ENCODE results near the gene SNX33. TPM values are rescaled to one million over a fixed set of nuclear protein-coding genes. Genes with fewer than 3 reads are reported as not detected.
A peak's percentile ranks its signal among the peaks of the same experiment; 100 is the strongest.
"Not testable (repeated sequence)": the region's sequence is repeated elsewhere in the genome, so short reads cannot be mapped to it uniquely, and the experiment has no call there.

SNX33 gene
- total and polyA plus RNA-seq, 8 donors = 21.4 to 34.7 (median 23.0) TPM

DNA sequence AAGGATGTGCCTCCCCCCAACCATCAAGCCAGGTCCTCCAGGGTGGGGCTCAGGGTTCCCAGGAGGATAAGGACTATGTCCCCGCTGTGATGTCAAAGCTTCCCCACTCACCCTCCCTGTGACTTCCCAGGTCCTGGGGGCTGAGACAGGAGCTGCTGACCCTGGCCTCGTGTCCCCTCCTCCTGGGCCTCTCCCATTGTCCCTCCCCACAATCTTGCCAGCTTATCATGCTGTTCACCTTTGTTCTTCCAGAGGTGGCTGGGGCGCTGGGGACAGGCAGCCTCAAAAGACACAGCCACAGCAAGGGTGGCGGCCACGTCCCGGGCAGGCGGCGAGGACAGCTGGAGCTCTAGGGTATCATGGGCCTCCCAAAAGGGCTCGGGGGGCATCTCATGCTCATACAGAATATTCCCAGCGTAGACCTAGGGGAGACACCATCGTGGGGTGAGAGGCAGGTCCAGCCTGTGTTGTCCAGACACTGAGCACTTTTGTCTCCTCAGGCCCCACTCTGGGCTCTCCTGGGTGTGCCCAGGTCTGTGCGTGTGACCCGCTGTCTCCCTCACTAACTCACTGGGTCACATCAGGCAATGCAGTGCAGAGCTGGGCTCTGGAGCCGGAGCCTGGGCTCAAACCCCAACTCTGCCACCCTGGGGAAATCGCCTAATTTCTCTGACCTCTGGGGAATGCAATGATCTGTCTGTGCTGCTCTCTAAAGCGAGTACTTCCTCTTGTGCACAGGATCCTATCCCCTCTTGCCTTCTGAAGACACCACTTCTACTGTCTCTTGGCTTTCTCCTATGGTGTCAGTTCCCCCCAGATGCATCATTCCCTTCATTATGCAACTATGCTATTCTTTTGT, 30.0 kb downstream of the SNX33 start:
- H3K9me3 ChIP-seq = no peaks in the 10 kb centered on the region
- no peak for DNase-seq
- ATAC-seq = no peak
- H3K36me3 ChIP-seq = no peaks in the 10 kb centered on the region
- intact Hi-C loops (cut with DNase I) = no loop called here
- TF ChIP-seq CTCF (IDR thresholded peaks at IDR 0.05) = no peak
- H3K27ac ChIP-seq = no peak overlapping the region
- H3K4me1 ChIP-seq = peaks cover 9 to 12% of the 10 kb centered on the region in 2 donors
- no peak overlapping the region for H3K4me3 ChIP-seq
- no peaks in the 10 kb centered on the region for H3K27me3 ChIP-seq

DNA sequence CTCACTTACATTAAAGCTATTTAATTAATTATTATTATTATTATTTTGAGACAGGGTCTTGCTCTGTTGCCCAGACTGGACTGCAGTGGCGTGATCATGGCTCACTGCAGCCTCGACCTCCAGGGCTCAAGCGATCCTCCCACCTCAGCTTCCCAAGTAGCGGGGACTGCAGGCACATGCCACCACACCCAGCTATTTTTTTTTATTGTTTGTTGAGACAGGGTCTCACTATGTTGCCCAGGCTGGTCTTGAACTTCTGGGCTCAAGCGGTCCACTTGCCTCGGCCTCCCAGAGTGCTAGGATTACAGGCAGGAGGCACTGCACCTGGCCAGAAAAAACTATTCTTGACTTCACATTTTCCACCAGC, 30.6 kb downstream of the SNX33 start:
- H3K4me3 ChIP-seq; DNase-seq; H3K27me3 ChIP-seq; H3K4me1 ChIP-seq; intact Hi-C loops (cut with DNase I); H3K27ac ChIP-seq; H3K36me3 ChIP-seq; H3K9me3 ChIP-seq; ATAC-seq: not testable (repeated sequence)

GRCh38 chr15:75680007-75680789, 32.5 kb downstream of the SNX33 start:
- peaks cover 0 to 7% of the 10 kb centered on the region in 2 donors for H3K4me1 ChIP-seq
- no peaks in the 10 kb centered on the region for H3K9me3 ChIP-seq
- H3K27me3 ChIP-seq = no peaks in the 10 kb centered on the region
- ATAC-seq = no peak
- no peak for TF ChIP-seq CTCF (IDR thresholded peaks at IDR 0.05)
- H3K36me3 ChIP-seq = no peaks in the 10 kb centered on the region
- H3K4me3 ChIP-seq = no peak overlapping the region
- intact Hi-C loops (cut with DNase I) = loop anchor here in 1 of 2 donors (10.0 kb wide), 1 partner anchor 125 kb away; no protein-coding TSS in a partner anchor
- no peak for DNase-seq
- H3K27ac ChIP-seq = no peak overlapping the region

DNA sequence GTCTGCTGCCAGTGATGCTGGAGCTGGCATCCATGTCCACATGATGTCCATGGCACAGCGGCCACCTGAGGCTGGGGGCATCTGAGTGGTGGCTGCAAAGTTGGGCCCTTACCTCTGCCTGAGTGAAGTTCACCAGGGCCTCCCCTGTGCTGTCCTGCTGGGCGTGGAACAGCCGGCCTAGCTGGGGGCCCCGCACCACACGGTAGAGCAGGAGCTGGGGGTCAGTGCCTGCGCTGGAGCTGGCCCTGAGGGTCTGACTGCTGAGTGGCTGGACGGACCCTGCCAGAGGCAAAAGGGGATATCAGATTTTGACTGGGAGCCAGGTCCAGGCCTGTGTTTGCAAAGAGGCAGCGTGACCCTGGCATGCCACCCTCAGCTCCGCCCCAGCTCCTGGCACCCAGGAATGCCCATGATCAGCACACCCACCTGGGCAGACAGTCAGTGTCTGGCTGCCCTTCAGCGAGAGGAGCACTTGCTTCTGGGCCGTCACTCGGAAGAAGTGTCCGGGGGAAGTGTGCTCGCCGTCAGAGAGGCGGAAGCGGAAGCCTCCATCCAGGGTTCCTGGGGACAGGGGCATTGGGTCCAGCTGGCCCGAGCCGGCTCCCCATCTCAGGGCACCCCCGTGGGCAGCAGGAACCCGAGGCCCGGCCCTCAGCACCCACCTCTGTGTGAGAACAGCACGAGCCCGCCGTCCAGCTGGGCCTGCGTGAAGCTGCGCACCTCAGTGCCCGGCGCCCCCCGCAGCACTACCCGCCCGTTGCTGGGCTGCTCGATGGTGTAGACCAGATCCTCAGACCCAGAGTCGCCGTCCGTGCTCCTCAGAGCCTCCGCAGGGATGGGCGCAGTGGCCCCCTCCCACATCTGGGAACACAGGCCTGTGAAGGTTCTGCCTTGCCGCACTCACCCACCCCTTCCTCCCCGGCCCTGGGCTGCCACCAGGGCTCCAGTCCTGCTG, 34.7 kb downstream of the SNX33 start:
- TF ChIP-seq CTCF (IDR thresholded peaks at IDR 0.05) = no peak
- no peaks in the 10 kb centered on the region for H3K27me3 ChIP-seq
- no peaks in the 10 kb centered on the region for H3K36me3 ChIP-seq
- H3K27ac ChIP-seq = no peak overlapping the region
- DNase-seq = no peak
- peaks cover 0 to 7% of the 10 kb centered on the region in 2 donors for H3K4me1 ChIP-seq
- no peaks in the 10 kb centered on the region for H3K9me3 ChIP-seq
- no peak overlapping the region for H3K4me3 ChIP-seq
- intact Hi-C loops (cut with DNase I) = loop anchor here in 1 of 2 donors (10.0 kb wide), 1 partner anchor 122 kb away; no protein-coding TSS in a partner anchor
- no peak for ATAC-seq

DNA sequence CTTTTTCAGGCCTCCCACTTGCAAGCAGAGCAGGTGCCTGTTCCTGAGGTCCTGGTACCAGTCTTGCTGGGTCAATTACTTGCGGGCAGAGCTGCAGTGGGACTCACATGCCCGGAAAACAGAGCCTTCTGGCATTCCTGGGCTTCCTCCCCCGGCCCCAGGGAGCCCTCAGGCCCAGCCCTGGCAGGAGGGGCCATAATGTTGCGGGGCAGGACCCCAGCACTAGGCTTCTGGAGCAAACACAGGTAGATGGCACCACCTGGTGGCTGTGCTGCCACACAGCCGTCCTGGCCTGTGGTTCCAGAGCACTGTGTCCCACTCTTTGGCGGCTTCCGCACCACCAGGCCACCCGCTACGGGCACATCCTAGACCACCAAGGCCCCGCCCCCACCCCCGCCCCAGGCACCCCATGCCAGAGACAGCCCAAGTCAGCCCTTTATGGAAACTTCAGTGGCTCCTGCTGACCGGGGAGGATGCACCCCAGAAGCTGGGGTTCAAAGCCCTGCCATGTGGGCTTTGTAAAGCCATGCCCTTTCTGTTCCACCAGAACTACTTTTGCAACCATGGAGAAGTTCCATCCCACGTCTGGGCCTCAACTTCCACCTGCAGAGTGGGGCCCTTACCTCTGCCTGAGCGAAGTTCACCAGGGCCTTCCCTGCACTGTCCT, 36.1 kb downstream of the SNX33 start:
- H3K9me3 ChIP-seq, H3K4me3 ChIP-seq, H3K4me1 ChIP-seq, H3K27ac ChIP-seq, H3K36me3 ChIP-seq, H3K27me3 ChIP-seq: not testable (repeated sequence)
- ATAC-seq (peak; percentile 78), DNase-seq (peak in 2 of 4 donors; percentile 40 to 68)
- intact Hi-C loops (cut with DNase I) = loop anchor here in 1 of 2 donors (10.0 kb wide), 1 partner anchor 121 kb away; no protein-coding TSS in a partner anchor
- peak; percentile 67 to 82 for TF ChIP-seq CTCF (IDR thresholded peaks at IDR 0.05)
